Neural crest cell (in vitro differentiated cells): ENCODE results near the gene PLD5. TPM values are rescaled to one million over a fixed set of nuclear protein-coding genes. Genes with fewer than 3 reads are reported as not detected.

Experiments
- DNase-seq: peaks from one replicate; pipeline ENCODE4 v3.0.0; 2021; ENCODE audit warnings: low read depth, mixed read lengths, low spot score
- H3K27ac Mint-ChIP-seq: one replicate; pipeline ENCODE4 v1.8.0; 2021; ENCODE audit warnings: mild to moderate bottlenecking, mixed read lengths; ENCODE audit not compliant: unreplicated experiment
- H3K27me3 Mint-ChIP-seq: 2 replicates; pipeline ENCODE4 v1.8.0; 2021; ENCODE audit warnings: low read depth, mild to moderate bottlenecking, mixed read lengths
- H3K36me3 Mint-ChIP-seq: 2 replicates; pipeline ENCODE4 v1.8.0; 2021; ENCODE audit warnings: low read depth, mild to moderate bottlenecking, mixed read lengths
- H3K4me1 Mint-ChIP-seq: 2 replicates; pipeline ENCODE4 v1.8.0; 2021; ENCODE audit warnings: mixed read lengths
- H3K4me3 Mint-ChIP-seq: one replicate; pipeline ENCODE4 v1.8.0; 2021; ENCODE audit warnings: mild to moderate bottlenecking, mixed read lengths
- H3K9me3 Mint-ChIP-seq: 2 replicates; pipeline ENCODE4 v1.8.0; 2021; ENCODE audit warnings: mixed read lengths
- total RNA-seq: library from RNA; stranded (reverse); gene quantifications from 2 replicates; pipeline ENCODE4 v1.2.1, GENCODE V29; 2021
- TF ChIP-seq, protein P1 (sequence below): fragments of 200-600 bp; sonication (generic); conservative IDR thresholded peaks from 2 replicates; pipeline ENCODE4 v1.5.0; 2021; ENCODE audit warnings: antibody characterized with exemption, mild to moderate bottlenecking

The PLD5 gene
- total RNA-seq, 1 donor from 2014 or later: 1.1 TPM

DNA sequence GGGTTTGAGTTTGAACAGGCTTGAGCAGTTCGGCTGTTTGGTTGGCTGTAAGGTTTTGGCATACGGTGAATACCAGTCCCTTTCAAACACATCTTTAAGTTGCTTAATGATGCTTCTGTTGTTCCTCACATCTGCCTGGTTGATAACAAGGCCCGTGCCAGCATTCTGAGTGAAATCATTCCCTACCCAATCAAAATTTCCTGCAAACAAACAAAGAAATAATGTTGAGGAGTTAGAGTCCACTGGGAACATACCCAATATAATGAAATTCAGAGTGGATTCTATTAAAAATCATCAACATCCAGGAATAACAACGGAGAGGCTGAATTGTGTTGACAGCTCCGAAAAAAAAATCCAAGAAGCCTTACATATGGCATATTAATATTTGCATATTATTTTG, 434.6 kb downstream of the PLD5 start:
- no peaks in the 10 kb centered on the region for H3K27me3 Mint-ChIP-seq
- DNase-seq: no peak
- no peak overlapping the region for H3K27ac Mint-ChIP-seq
- H3K9me3 Mint-ChIP-seq: no peaks in the 10 kb centered on the region
- no peaks in the 10 kb centered on the region for H3K36me3 Mint-ChIP-seq
- TF ChIP-seq, protein P1, sequence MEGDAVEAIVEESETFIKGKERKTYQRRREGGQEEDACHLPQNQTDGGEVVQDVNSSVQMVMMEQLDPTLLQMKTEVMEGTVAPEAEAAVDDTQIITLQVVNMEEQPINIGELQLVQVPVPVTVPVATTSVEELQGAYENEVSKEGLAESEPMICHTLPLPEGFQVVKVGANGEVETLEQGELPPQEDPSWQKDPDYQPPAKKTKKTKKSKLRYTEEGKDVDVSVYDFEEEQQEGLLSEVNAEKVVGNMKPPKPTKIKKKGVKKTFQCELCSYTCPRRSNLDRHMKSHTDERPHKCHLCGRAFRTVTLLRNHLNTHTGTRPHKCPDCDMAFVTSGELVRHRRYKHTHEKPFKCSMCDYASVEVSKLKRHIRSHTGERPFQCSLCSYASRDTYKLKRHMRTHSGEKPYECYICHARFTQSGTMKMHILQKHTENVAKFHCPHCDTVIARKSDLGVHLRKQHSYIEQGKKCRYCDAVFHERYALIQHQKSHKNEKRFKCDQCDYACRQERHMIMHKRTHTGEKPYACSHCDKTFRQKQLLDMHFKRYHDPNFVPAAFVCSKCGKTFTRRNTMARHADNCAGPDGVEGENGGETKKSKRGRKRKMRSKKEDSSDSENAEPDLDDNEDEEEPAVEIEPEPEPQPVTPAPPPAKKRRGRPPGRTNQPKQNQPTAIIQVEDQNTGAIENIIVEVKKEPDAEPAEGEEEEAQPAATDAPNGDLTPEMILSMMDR: no peak
- no peak overlapping the region for H3K4me3 Mint-ChIP-seq
- H3K4me1 Mint-ChIP-seq: peaks cover 22% of the 10 kb centered on the region

DNA sequence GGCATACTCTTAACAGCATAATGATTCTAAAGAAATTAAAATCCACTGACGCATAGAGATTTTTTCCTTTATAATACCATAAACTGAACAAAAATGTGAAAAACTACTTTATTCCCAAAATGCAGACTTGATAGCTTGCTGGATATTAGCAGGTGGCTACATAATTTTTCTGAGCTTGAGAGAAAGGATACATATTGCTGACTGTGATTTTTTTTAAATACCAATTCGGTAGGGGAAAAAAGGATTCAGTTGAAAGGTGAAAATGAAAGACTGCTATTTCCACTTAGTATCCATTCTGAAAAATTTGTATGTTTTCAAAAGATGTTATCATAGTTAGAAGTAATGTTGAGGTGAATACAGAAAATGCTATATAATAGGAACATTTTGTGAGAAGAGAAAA, 435.6 kb downstream of the PLD5 start:
- Mint-ChIP-seq H3K27ac (no peak overlapping the region), H3K27me3 (no peaks in the 10 kb centered on the region), H3K9me3 (no peaks in the 10 kb centered on the region), H3K4me3 (no peak overlapping the region), H3K36me3 (no peaks in the 10 kb centered on the region), H3K4me1 (peaks cover 19% of the 10 kb centered on the region)
- no peak for DNase-seq
- TF ChIP-seq, protein P1: no peak

DNA sequence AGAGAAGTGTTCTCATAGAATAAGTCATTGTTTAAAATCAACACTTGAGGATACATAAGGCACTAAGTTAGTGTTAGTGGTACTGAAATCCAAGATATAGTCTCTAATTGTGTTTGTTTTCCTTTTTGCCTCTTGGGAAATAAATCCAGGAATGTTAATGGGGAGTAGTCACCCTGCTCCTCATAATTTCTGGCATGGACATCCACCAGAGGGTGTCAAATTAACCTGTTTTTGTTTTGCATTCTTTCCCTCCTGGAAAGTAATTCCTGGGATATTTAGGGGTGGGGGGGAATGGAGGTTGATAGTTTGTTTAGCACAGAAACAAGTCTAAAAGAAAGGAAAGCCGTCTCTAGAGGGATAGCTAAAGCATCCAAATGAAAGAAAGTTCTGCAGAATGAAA, 437.8 kb downstream of the PLD5 start:
- H3K36me3 Mint-ChIP-seq: no peaks in the 10 kb centered on the region
- no peak overlapping the region for H3K4me3 Mint-ChIP-seq
- TF ChIP-seq, protein P1: no peak
- H3K27ac Mint-ChIP-seq: no peak overlapping the region
- H3K9me3 Mint-ChIP-seq: no peaks in the 10 kb centered on the region
- no peaks in the 10 kb centered on the region for H3K27me3 Mint-ChIP-seq
- no peak for DNase-seq
- H3K4me1 Mint-ChIP-seq: peaks cover 5% of the 10 kb centered on the region

DNA sequence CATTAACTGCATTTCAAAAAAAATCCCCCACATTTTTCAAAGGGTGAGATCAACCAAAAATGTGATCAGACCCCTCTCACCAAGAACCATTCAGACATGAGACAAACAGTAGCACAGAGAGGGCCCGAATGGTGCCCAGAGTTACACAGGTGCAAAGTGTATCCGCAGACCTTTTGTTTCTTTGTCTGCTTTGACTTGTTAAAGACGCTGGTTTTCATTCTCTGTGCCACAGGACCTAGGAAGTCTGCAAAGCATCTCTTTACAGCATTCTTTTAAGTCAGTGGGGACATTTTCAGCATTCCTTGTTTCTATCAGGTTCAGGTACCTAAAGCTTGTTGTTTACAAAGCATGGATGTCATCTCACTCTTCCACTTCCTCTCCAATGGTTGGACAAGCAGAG, 438.4 kb downstream of the PLD5 start:
- Mint-ChIP-seq H3K9me3 (no peaks in the 10 kb centered on the region), H3K36me3 (no peaks in the 10 kb centered on the region), H3K27ac (no peak overlapping the region), H3K27me3 (no peaks in the 10 kb centered on the region), H3K4me1 (peaks cover 5% of the 10 kb centered on the region), H3K4me3 (no peak overlapping the region)
- no peak for DNase-seq
- TF ChIP-seq, protein P1: no peak

DNA sequence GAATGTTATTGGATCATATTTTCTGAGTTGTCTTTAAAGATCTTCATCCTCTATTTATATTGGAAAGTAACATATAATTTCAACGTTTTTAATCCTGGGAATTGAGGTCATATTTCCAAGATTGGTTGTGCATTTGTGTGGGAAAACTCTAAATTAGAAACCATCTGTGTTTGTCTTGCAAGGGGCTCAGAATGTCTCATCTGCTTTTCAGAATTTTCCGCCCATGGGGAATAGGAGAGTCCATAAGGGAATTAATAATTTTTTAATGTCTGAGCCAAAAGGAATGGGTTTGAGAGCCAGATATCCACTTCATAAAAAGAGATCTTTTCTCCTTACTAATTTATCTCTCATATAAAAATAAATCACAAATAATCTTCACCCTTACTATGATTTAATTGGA, 440.8 kb downstream of the PLD5 start:
- Mint-ChIP-seq H3K4me3 (no peak overlapping the region), H3K27ac (no peak overlapping the region), H3K4me1 (peaks cover 5% of the 10 kb centered on the region), H3K9me3 (no peaks in the 10 kb centered on the region), H3K36me3 (no peaks in the 10 kb centered on the region), H3K27me3 (no peaks in the 10 kb centered on the region)
- DNase-seq: no peak
- TF ChIP-seq, protein P1: no peak

DNA sequence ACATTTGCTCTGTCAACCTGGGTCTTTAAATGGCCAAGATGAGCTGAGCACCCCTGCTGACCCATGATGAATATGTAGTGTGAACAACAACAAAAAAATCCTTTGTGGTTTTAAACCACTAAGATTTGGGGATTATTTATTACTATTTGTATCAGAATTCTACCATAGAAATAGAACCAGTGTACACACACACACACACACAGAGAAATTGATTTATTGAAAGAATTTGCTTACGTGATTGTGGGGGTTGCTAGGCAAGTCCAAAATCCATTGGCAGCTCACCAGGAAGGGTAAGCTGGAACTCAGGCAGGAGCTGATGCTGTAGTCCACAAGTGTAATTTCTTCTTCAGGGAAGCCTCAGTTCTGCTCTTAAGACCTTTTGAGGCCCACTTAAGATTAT, 443.1 kb downstream of the PLD5 start:
- Mint-ChIP-seq H3K27ac (no peak overlapping the region), H3K4me1 (peaks cover 3% of the 10 kb centered on the region), H3K27me3 (no peaks in the 10 kb centered on the region), H3K36me3 (no peaks in the 10 kb centered on the region), H3K4me3 (no peak overlapping the region), H3K9me3 (peaks cover 3% of the 10 kb centered on the region)
- DNase-seq: no peak
- TF ChIP-seq, protein P1: no peak
